HepG2 (cell line): ENCODE results near the gene RAB40A.

Experiments used
- HDAC6 ChIP-seq: fragments of 200-600 bp; sonication (generic); IDR thresholded peaks from 2 replicates; pipeline ENCODE4 v1.7.0; 2017; ENCODE audit warnings: mild to moderate bottlenecking, antibody characterized with exemption, low read length, low read depth
- MXI1 ChIP-seq: IDR thresholded peaks from 3 replicates; pipeline ENCODE4 v1.6.1; 2012; ENCODE audit warnings: low read depth, low read length, inconsistent platforms, borderline replicate concordance
- NFYB ChIP-seq: sonication (generic); formaldehyde crosslinking; IDR thresholded peaks from 2 replicates; pipeline ENCODE4 v1.4.0; 2020; ENCODE audit warnings: missing genetic modification reagents
- PLRG1 ChIP-seq: fragments of 450-650 bp; conservative IDR thresholded peaks from 2 replicates; pipeline ENCODE4 v1.6.1; 2016
- ZNF432 ChIP-seq: sonication (generic); formaldehyde crosslinking; IDR thresholded peaks from 2 replicates; pipeline ENCODE4 v1.5.0; 2020; ENCODE audit warnings: missing genetic modification reagents, mild to moderate bottlenecking, borderline replicate concordance

- TF ChIP-seq NFYB (CRISPR knock-in tag) (no peak), ZNF432 (CRISPR knock-in tag) (no peak), MXI1 (no peak), PLRG1 (no peak), HDAC6 (no peak)
These were observed 52.1 kb downstream of the RAB40A start for GRCh38 chrX:103467156-103467555.
